ENCODE measurements around the gene MAGED1.
"Not testable (repeated sequence)": the region's sequence is repeated elsewhere in the genome, so short reads cannot be mapped to it uniquely, and the experiment has no call there.

The MAGED1 gene

GRCh38 chrX:51896626-51897025 lies 3.2 kb downstream of the MAGED1 start:
- no peak for DNase-seq

- no peak for DNase-seq
These were observed 6.3 kb downstream of the MAGED1 start for GRCh38 chrX:51899741-51900140.

- DNase-seq, result no peak
These were observed 9.2 kb downstream of the MAGED1 start for GRCh38 chrX:51902510-51903050.

GRCh38 chrX:51905152-51905551 lies 11.7 kb downstream of the MAGED1 start:
- DNase-seq, result not testable (repeated sequence)

- DNase-seq, result no peak
These were observed 12.3 kb downstream of the MAGED1 start for GRCh38 chrX:51905711-51906110.

GRCh38 chrX:51917604-51918003 lies 24.2 kb downstream of the MAGED1 start:
- DNase-seq, result no peak

- DNase-seq, result no peak
These were observed 29.1 kb downstream of the MAGED1 start for GRCh38 chrX:51922561-51922960.

GRCh38 chrX:51931566-51932150 lies 38.2 kb downstream of the MAGED1 start:
- DNase-seq, result no peak
